Spleen (tissue), 7 donors: ENCODE data around the gene PLCB1.

ENCODE experiments used
- CTCF ChIP-seq, 11 experiments: fragments of 200-600 bp in 7 of 11; fragments of 450-650 bp in 4 of 11; sonication (generic) in 4 of 11; IDR thresholded peaks in 8 of 11; conservative IDR thresholded peaks in 3 of 11; 1 replicate in 7 of 11; 2 replicates in 4 of 11; pipeline versions ENCODE4 v1.4.0 to v1.8.0; 2016 to 2021; ENCODE audit warnings: antibody characterized with exemption in 11 of 11, inconsistent platforms in 4 of 11, mild to moderate bottlenecking in 1 of 11
- POLR2AphosphoS5 ChIP-seq, 3 donors: sonication (generic); formaldehyde crosslinking; IDR thresholded peaks; one replicate each; pipeline ENCODE4 v1.5.1; 2017; ENCODE audit warnings: antibody characterized with exemption in 3 of 3
- donor health status: DM: no; HTN: no; CAD: no; lungs with moderate emphysema.
- donor health status: DM: no; HTN: no; CAD: no.
- donor health status: DM: no; HTN: no; CAD: no.

GRCh38 chr20:8646716-8647115 is 514.6 kb downstream of the PLCB1 start:
- TF ChIP-seq CTCF (IDR thresholded peaks at IDR 0.05 in 8 of 11, conservative IDR thresholded peaks at IDR 0.05 in 3 of 11) (no peak), POLR2AphosphoS5 (IDR thresholded peaks at IDR 0.05) (no peak)
